DND-41 (cell line): ENCODE data around the gene TGIF1.
"Not testable (repeated sequence)": the region's sequence is repeated elsewhere in the genome, so short reads cannot be mapped to it uniquely, and the experiment has no call there.

Experiments used
- ATAC-seq: fragments of 200-7000 bp; cut with Tn5 transposase; 3 replicates; pipeline ENCODE4 v1.9.1; 2021; ENCODE audit warnings: low read depth; ENCODE audit not compliant: insufficient read depth
- DNase-seq: peaks from one replicate; pipeline ENCODE4 v3.0.0-alpha.2; 2020
- H2AFZ ChIP-seq: 2 replicates; pipeline ENCODE4 v1.6.0; 2012; ENCODE audit warnings: low read depth, low read length
- H3K27ac ChIP-seq: 2 replicates; pipeline ENCODE4 v1.5.1; 2012; ENCODE audit warnings: low read length, inconsistent platforms
- H3K27me3 ChIP-seq: fragments of 200-600 bp; sonication (generic); 2 replicates; pipeline ENCODE4 v1.6.0; 2012; ENCODE audit warnings: low read length, mild to moderate bottlenecking, inconsistent platforms; ENCODE audit not compliant: insufficient read depth, poor library complexity
- H3K36me3 ChIP-seq: 2 replicates; pipeline ENCODE4 v1.5.1; 2012; ENCODE audit warnings: low read length, inconsistent platforms; ENCODE audit not compliant: insufficient read depth
- H3K4me1 ChIP-seq: 2 replicates; pipeline ENCODE4 v1.5.1; 2012; ENCODE audit warnings: mild to moderate bottlenecking, low read length; ENCODE audit not compliant: insufficient read depth
- H3K4me2 ChIP-seq: 2 replicates; pipeline ENCODE4 v1.6.0; 2012; ENCODE audit warnings: mild to moderate bottlenecking, moderate library complexity, low read length, inconsistent platforms; ENCODE audit not compliant: insufficient read depth
- H3K4me3 ChIP-seq, 2 experiments: fragments of 200-600 bp in 1 of 2; shearing (Covaris generic) in 1 of 2; 2 replicates each; pipeline ENCODE4 v1.5.1; 2012 to 2016; ENCODE audit warnings: inconsistent platforms in 2 of 2, low read length in 2 of 2, mild to moderate bottlenecking in 2 of 2, low read depth in 1 of 2, moderate library complexity in 1 of 2
- H3K79me2 ChIP-seq: 2 replicates; pipeline ENCODE4 v1.6.0; 2012; ENCODE audit warnings: low read length, inconsistent platforms; ENCODE audit not compliant: insufficient read depth
- H3K9ac ChIP-seq: 2 replicates; pipeline ENCODE4 v1.6.0; 2012; ENCODE audit warnings: low read depth, mild to moderate bottlenecking, inconsistent platforms, low read length, moderate library complexity
- H3K9me3 ChIP-seq: 2 replicates; pipeline ENCODE4 v1.5.1; 2012; ENCODE audit warnings: low read length, moderate library complexity, mild to moderate bottlenecking, inconsistent platforms; ENCODE audit not compliant: insufficient read depth, severe bottlenecking
- H4K20me1 ChIP-seq: 2 replicates; pipeline ENCODE4 v1.6.0; 2012; ENCODE audit warnings: low read length; ENCODE audit not compliant: insufficient read depth
- EZH2 ChIP-seq: IDR thresholded peaks from 3 replicates; pipeline ENCODE4 v1.6.1; 2012; ENCODE audit warnings: borderline replicate concordance, low read depth, mild to moderate bottlenecking, moderate library complexity, low read length, inconsistent platforms; ENCODE audit not compliant: severe bottlenecking
- TF ChIP-seq, protein P1 (sequence below): IDR thresholded peaks from 2 replicates; pipeline ENCODE4 v1.5.1; 2012; ENCODE audit warnings: borderline replicate concordance, low read length, moderate library complexity, mild to moderate bottlenecking; ENCODE audit not compliant: poor library complexity, severe bottlenecking; ENCODE audit errors: extremely low read depth

The TGIF1 gene

DNA sequence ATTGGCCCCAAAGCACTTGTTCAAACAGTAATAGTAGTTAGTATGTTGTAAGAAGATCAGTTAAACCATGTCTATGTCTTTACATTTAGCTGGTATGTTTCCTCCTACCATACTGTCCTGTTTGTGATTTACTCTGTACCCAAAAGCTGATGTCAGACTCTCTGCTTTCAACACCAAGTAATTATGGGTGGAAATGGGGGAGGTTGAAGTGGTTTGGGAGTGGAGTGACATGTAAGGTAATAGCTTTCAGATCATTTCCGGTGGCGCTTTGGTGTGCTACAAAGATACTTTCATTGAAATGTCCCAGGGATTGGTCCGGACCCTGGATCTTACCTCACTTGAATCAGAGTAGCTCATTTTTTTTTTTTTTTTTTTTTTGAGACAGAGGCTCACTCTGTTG is 39.7 kb upstream of the TGIF1 start:
- ATAC-seq (no peak), DNase-seq (no peak)
- Histone ChIP-seq H3K4me1 (no peaks in the 10 kb centered on the region), H3K79me2 (no peaks in the 10 kb centered on the region), H3K27ac (no peak overlapping the region), H3K4me3 (no peak overlapping the region), H2AFZ (no peak overlapping the region), H3K9ac (no peak overlapping the region), H3K4me2 (no peak overlapping the region), H3K9me3 (no peaks in the 10 kb centered on the region), H3K36me3 (no peaks in the 10 kb centered on the region), H4K20me1 (no peaks in the 10 kb centered on the region), H3K27me3 (no peaks in the 10 kb centered on the region)
- TF ChIP-seq, protein P1, sequence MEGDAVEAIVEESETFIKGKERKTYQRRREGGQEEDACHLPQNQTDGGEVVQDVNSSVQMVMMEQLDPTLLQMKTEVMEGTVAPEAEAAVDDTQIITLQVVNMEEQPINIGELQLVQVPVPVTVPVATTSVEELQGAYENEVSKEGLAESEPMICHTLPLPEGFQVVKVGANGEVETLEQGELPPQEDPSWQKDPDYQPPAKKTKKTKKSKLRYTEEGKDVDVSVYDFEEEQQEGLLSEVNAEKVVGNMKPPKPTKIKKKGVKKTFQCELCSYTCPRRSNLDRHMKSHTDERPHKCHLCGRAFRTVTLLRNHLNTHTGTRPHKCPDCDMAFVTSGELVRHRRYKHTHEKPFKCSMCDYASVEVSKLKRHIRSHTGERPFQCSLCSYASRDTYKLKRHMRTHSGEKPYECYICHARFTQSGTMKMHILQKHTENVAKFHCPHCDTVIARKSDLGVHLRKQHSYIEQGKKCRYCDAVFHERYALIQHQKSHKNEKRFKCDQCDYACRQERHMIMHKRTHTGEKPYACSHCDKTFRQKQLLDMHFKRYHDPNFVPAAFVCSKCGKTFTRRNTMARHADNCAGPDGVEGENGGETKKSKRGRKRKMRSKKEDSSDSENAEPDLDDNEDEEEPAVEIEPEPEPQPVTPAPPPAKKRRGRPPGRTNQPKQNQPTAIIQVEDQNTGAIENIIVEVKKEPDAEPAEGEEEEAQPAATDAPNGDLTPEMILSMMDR, result no peak
- TF ChIP-seq EZH2, result no peak

DNA sequence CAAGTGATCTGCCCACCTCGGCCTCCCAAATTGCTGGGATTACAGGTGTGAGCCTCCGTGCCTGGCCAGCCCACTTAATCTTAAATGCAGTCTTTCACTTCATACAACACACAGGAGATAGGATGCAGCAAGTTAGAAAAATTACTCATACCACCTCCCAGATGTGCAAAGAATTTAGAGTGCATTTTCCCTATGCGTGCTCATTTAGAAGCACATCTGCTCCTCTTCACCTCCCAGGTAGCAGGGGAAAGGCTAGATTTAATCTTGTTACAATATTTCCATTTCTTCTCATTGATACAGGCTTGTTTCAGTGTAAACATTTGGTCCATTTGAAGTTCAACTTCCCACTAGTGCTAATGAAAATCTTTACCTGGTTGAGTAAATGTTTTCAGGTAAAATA is 39.1 kb upstream of the TGIF1 start:
- H3K9ac ChIP-seq, H3K27ac ChIP-seq, H3K27me3 ChIP-seq, H3K4me3 ChIP-seq, H2AFZ ChIP-seq, ATAC-seq, H3K79me2 ChIP-seq, H4K20me1 ChIP-seq, H3K9me3 ChIP-seq, DNase-seq, H3K36me3 ChIP-seq, H3K4me2 ChIP-seq, H3K4me1 ChIP-seq: not testable (repeated sequence)

DNA sequence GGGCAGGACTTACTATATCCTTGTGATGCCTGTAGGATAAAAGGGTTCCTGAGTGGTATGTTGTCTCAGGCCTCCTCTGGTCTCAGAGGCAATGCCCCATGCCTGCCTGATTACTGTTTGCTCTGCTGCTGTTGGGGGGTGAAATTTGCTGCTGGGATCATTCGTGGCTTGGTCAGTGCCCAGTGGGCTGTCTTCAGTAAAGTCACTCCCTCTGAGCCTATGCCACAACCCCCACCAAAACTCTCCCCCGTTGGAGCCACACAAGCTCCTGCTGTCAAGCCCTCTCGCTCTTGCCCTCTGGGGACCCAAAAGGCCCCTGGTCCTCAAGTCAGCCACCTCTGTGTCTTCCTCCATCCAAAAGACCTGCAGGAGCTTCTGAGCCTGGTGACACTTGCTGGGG is 38.6 kb upstream of the TGIF1 start:
- ATAC-seq (no peak), DNase-seq (no peak)
- Histone ChIP-seq H3K9ac (no peak overlapping the region), H2AFZ (no peak overlapping the region), H4K20me1 (no peaks in the 10 kb centered on the region), H3K4me3 (no peak overlapping the region), H3K27ac (no peak overlapping the region), H3K27me3 (no peaks in the 10 kb centered on the region), H3K4me2 (no peak overlapping the region), H3K79me2 (no peaks in the 10 kb centered on the region), H3K9me3 (no peaks in the 10 kb centered on the region), H3K36me3 (no peaks in the 10 kb centered on the region), H3K4me1 (no peaks in the 10 kb centered on the region)
- TF ChIP-seq, protein P1, result no peak
- TF ChIP-seq EZH2, result no peak

DNA sequence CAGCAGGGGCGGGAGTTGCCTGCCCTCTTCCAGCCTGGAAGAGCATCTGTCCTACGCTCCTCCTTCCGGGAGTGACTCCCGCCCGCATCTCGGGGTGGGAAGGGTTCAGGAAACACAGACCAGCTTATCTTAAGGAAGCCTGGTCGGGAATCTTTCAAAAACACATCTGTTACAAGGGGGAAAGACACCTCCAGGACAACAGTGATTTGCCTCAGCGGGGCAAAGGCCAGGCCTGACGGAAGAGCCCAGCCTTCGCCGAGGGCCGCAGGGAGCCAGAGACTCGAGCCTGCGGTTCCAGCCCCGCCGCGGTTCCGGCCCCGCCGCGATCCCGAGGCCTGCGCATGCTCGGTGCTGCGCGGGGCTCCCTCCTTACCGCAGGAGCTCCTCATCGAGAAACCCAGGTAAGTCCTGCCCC is 38.1 kb upstream of the TGIF1 start:
- no peaks in the 10 kb centered on the region for H3K79me2 ChIP-seq
- H3K36me3 ChIP-seq, result no peaks in the 10 kb centered on the region
- DNase-seq (no peak), ATAC-seq (no peak)
- H3K27ac ChIP-seq, result no peak overlapping the region
- no peaks in the 10 kb centered on the region for H3K27me3 ChIP-seq
- H3K9me3 ChIP-seq, result no peaks in the 10 kb centered on the region
- no peaks in the 10 kb centered on the region for H3K4me1 ChIP-seq
- H2AFZ ChIP-seq, result no peak overlapping the region
- no peak overlapping the region for H3K9ac ChIP-seq
- H3K4me3 ChIP-seq, result no peak overlapping the region
- no peaks in the 10 kb centered on the region for H4K20me1 ChIP-seq
- TF ChIP-seq, protein P1, result no peak
- TF ChIP-seq EZH2, result no peak
- no peak overlapping the region for H3K4me2 ChIP-seq

DNA sequence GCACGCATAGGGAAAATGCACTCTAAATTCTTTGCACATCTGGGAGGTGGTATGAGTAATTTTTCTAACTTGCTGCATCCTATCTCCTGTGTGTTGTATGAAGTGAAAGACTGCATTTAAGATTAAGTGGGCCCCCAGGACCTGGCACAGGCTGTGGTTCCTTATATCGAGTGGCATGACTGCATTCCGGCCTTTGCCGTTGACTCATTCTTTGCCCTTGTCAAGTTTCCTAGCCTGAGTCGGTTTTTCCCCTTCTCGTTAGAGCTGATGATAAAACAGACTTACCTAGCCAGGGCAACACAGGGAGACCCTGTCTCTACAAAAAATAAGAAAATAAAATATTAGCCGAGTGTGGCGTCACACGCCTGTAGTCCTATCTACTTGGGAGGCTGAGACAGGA is 37.4 kb upstream of the TGIF1 start:
- not testable (repeated sequence) for H4K20me1 ChIP-seq, H2AFZ ChIP-seq, H3K79me2 ChIP-seq, DNase-seq, H3K27me3 ChIP-seq, H3K36me3 ChIP-seq, H3K9ac ChIP-seq, ATAC-seq, H3K4me3 ChIP-seq, H3K9me3 ChIP-seq, H3K4me2 ChIP-seq, H3K4me1 ChIP-seq, H3K27ac ChIP-seq
